ENCODE results near the gene LAMC3.

The LAMC3 gene

GRCh38 chr9:131043087-131043486, 34.1 kb downstream of the LAMC3 start:
- no peak for DNase-seq

DNA sequence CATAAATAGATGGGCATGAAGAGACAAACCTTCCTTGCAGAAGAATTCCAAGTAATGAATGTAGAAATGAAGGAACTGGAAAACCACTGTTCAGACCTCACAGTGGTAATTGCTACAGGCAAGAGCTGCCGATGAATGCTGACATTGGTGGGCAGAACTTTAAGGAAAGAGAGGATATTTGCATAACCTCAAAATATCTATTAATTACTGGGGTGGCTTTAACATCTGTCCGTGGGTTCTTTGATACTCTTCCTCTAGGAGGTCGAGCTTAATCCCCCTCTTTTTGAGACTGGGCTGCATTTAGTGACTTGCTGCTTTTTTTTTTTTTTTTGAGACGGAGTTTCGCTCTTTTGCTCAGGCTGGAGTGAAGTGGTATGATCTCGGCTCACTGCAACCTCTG, 34.7 kb downstream of the LAMC3 start:
- DNase-seq = no peak

DNA sequence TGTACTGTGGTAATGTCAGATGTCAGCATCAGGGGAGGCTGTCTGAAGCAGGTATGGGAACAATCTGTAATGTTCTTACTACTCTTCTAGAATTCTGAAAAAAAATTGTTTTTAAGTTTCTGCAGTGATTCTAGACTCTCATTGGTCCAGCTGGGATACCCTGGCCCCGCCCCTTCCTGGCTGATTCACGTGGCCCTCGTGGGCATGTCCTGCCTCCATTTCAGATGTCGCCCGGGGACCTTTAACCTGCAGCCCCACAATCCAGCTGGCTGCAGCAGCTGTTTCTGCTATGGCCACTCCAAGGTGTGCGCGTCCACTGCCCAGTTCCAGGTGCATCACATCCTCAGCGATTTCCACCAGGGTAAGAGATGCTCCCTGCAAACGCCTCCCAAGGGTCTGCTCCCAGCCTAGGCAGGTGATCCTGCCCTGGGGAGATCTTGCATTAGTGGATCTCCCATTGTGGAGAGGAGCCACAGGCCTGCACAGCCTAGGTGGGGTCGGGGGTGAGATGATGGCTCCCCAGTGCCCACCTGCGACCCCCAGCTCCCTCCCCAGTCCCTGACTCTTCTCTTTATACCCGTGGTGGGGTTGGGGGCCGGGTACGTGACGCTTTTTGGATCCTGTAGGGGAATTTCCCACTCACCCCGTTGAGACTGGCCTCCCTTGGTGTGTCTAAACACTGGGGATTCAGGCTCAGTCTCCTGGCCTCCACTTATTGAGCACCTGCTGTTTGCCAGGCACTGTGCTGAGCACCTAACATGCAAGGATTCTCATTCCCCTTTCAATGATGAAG, 36.5 kb downstream of the LAMC3 start:
- no peak for DNase-seq

DNA sequence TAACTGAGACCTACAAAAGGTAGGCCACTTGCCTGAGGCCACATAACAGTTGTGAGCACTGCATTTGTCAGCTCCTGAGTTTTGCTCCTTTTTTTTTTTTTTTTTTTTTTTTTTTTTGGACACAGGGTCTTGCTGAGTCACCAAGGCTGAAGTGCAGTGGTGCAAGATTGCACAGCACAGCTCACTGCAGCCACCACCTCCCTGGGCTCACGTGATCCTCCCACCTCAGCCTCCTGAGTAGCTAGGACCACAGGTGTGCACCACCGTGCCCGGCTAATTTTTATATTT, 37.1 kb downstream of the LAMC3 start:
- no peak for DNase-seq

GRCh38 chr9:131046581-131047202, 37.7 kb downstream of the LAMC3 start:
- DNase-seq = peak in 44 of 56 donors; percentile 6 to 78 (median 43)

DNA sequence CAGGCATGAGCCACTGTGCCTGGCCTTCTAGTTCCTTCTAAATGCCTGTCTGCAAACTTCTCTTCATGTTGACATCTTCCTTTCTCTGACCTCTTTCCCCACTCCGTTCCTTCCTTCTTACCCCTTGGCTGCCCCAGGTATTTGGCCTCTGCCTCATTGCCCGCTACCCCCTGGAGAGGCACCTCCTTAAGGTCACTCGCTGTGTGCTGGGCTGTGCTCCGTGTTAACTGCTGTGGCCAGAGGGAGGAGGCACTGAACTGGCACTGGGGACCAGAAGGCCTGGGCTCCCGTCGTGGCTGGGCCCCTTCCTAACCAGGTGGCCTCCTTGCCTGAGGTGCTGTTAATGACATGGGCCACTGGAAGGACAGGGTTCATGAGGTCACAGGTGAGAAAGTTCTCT, 39.4 kb downstream of the LAMC3 start:
- DNase-seq = no peak

GRCh38 chr9:131048820-131049219, 39.8 kb downstream of the LAMC3 start:
- DNase-seq = no peak

DNA sequence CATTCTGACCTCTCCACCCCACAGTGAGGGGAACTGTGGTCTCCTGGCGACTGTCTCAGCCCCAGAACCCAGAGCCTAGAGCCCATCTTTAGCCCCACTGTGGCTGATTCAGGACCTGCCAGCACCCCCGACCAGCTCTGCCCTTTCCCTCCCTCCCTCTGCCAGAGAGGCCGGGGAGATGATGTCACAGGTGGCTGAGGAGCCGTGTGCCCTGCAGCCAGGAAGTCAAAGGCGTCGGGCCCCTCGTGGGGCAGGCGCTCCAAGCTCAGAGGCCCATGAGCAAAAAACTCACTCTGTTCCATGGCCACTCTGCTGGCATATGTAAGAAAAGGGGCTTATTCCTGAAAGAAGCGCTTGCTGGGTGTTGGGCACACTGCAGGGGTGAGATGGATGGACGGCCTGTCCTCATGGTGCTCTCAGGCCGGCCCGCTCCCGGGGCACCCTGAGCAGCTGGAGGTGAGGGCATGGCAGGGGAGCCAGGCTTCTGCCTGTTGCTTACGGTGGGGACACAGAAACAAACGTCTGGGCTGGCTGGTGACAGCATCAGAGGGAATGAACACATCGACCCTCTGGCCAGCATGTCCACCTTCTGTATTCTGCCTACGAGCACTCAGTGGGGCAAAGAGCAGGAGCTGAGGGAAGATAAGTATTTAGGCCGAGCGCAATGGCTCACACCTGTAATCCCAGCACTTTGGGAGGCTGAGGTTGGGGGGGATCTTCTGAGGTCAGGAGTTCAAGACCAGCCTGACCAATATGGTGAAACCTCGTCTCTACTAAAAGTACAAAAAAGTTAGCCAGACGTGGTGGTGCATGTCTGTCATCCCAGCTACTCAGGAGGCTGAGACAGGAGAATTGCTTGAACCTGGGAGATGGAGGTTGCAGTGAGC, 41.1 kb downstream of the LAMC3 start:
- DNase-seq = no peak

DNA sequence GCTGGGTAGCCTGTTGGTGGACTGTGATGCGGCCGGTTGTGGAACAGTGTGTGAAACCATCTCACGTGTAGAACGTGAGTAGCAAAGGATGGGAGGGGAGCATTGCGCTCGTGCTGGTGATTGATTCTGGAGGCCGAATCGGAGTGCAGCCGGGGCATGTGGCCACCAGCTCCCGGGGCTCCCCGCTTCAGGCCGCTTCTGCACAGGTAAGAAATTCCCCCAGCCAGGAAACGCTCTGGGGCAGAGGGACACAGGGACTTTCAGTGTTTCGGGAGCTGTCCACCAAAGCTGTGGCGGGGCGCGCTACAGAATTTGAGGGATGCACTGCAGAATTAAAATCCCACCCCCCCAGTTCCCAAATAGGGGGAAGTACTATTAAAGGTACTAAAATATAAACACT, 41.9 kb downstream of the LAMC3 start:
- no peak for DNase-seq

DNA sequence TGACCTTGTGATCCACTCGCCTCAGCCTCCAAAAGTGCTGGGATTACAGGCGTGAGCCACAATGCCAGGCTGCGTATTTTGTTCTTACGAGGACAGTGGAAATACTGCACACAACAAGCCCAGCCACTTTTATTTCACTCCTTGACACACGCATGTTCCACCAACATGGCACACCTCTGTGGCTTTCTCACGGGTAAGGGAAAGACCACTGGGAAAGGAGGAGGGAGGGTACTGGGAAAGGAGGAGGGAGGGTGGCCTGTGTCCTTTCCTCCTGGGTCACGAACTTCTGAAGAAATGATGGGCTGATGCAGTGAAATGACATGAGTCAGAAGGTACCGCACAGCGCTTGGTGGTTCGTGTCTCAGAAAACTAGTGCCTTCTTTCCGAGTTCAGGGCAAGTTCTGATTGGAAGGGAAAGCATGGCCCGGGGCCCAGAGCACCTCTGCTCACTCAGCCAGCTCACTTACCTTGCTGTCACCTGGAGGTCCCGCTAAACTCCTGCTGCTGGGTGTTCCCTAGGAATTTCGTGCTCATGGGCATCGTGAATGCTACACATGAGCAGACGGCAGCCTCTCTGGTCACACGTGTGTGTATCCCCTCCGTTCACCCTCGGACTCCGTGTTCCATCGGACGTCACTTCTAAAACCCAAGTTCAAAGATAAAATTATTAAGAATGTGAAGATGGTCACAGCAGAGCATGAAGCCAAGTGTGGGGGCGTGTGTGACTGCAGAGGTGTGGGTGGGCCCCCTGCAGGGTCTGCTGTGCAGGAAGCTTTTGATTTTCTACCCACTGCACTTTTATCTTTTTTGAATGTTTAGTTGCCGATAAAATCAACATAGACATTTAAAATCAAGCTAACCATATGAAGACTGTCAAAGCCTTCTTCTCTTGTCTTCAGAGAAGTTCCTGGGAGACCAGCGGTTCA, 42.9 kb downstream of the LAMC3 start:
- DNase-seq = no peak

DNA sequence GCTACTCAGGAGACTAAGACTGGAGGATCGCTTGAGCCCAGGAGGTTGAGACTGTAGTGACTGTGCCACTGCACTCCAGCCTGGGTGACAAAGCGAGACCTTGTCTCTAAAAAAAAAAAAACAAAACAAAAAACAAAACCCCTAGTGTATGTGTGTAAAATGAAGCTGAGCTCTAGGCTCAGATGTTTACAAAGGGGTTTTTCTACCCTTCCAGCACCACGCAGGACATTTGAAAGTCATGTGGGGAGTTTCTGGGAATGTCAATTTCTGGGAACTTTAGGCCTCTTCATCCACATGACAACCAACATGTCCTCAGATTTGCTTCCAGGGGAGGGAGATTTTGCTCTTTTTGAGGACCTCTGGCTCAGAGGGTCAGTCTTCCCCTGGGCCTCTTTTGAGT, 44.9 kb downstream of the LAMC3 start:
- peak in 23 of 56 donors; percentile 9 to 62 (median 36) for DNase-seq

- DNase-seq = no peak
Measured at GRCh38 chr9:131056781-131057506, 48.0 kb downstream of the LAMC3 start.

GRCh38 chr9:131060900-131061630, 52.1 kb downstream of the LAMC3 start:
- DNase-seq = peak in 1 of 56 donors; percentile 12

GRCh38 chr9:131062969-131063368, 54.0 kb downstream of the LAMC3 start:
- no peak for DNase-seq

- no peak for DNase-seq
Measured at GRCh38 chr9:131065599-131065998, 56.6 kb downstream of the LAMC3 start.

DNA sequence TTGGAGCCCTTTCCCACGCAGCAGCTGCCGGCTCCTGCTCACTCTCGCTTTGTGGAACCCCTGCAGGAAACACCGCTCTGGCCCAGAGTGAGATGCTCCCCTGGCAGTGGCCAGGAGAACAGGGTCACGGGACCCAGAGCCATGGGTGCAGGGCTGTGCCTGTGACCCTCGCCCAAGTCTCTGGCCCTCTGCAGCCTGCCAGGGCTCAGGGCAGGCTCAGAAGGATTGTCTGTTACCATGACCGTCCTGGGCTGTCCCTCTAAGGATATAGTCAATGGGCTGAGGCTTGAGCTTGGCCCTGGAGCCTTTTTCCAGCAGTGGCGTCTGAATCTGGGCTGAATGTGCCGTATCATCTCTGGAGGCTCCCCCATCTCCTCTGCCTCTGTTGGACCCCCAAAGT, 58.7 kb downstream of the LAMC3 start:
- no peak for DNase-seq

DNA sequence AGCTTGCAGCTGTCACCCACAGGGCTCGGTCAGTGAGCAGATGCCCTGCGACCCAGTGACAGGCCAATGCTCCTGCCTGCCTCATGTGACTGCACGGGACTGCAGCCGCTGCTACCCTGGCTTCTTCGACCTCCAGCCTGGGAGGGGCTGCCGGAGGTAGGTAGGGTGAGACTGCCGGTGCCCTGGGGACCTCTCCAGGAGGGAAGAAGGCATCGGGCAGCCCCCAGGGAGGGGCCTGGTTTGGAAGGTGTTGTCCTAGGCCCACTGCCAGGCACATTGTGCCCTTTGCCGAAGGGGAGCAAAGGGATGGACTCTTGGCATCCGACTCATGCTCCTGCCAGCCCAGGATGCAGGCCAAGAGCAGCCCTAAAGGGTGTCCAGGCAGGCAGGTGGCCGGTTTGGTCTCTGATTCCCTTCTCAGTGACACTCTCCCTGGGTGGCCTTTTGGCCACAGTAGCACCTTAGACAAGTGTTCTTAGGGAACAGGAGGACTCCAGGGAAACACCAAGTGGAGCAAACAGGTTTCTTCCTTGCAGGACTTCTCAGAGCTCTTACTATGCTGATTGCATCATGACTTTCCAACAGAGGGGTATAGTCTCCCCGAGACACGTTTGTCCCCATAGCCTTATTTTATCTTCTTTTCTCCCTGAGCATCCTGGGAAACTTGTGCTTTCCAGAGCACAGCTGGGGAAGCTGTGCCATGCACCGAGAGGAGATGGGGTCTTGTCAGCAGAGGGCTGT, 59.3 kb downstream of the LAMC3 start:
- no peak for DNase-seq

GRCh38 chr9:131069699-131070098, 60.7 kb downstream of the LAMC3 start:
- no peak for DNase-seq

All from nucleus accumbens (tissue), 56 donors.